ENCODE data around the gene GAREM2. TPM values are rescaled to one million over a fixed set of nuclear protein-coding genes. Genes with fewer than 3 reads are reported as not detected.

The GAREM2 gene
- total and polyA plus RNA-seq, 11 donors, result 0.42 to 4.1 (median 0.81) TPM

DNA sequence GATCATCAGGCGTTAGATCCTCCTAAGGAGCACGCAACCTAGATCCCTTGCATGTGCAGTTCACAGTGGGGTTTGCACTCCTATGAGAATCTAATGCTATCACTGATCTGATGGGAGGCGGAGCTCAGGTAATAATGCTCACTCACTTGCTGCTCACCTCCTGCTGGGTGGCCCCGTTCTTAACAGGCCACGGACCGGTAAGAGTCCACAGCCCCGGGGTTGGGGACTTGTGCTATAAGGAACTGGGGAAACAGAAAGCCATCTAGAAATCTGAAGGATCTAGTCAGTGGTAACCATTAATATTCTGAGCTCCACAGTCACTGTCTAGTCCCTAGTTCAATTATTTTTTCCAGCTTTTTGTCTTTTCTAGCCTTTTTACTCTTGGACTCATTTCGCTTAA lies 44.7 kb upstream of the GAREM2 start:
- ATAC-seq, result no peak
- Histone ChIP-seq H3K27me3 (no peaks in the 10 kb centered on the region), H3K4me1 (peaks cover 0 to 19% (median 7%) of the 10 kb centered on the region in 12 donors), H3K9me3 (no peaks in the 10 kb centered on the region), H3K36me3 (peaks cover 0 to 47% (median 26%) of the 10 kb centered on the region in 9 donors), H3K4me3 (no peak overlapping the region), H3K27ac (no peak overlapping the region)
- TF ChIP-seq, protein P1, sequence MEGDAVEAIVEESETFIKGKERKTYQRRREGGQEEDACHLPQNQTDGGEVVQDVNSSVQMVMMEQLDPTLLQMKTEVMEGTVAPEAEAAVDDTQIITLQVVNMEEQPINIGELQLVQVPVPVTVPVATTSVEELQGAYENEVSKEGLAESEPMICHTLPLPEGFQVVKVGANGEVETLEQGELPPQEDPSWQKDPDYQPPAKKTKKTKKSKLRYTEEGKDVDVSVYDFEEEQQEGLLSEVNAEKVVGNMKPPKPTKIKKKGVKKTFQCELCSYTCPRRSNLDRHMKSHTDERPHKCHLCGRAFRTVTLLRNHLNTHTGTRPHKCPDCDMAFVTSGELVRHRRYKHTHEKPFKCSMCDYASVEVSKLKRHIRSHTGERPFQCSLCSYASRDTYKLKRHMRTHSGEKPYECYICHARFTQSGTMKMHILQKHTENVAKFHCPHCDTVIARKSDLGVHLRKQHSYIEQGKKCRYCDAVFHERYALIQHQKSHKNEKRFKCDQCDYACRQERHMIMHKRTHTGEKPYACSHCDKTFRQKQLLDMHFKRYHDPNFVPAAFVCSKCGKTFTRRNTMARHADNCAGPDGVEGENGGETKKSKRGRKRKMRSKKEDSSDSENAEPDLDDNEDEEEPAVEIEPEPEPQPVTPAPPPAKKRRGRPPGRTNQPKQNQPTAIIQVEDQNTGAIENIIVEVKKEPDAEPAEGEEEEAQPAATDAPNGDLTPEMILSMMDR (IDR thresholded peaks at IDR 0.05), result no peak
- TF ChIP-seq POLR2A (IDR thresholded peaks at IDR 0.05), result no peak
- 92 to 96% (median 95%) methylated on average over 8 of the region's 8 CpGs for WGBS, 4 donors
- intact Hi-C loops (cut with DNase I), result loop anchor here in 2 of 10 donors (5.0 kb wide), 2 partner anchors 36 to 41 kb away; no protein-coding TSS in a partner anchor
- no peak for DNase-seq

DNA sequence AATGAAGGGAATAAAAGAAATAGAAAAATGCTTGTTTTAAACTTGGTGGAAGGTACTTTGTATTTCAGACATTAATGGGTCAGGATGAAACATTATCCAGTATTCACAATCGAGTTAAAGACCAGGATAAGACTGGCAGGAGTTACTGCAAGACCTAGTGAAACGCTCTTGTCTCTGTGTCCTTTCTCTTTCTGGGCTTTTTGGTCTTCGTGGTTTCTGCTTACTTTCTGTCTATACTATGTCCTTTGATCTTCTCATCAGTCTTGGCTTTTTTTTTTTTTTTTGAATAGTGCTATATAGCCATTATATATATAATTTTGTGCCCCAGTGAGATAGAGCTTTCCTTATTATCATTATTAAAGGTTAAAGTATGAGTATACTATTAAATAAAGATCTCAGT lies 42.1 kb upstream of the GAREM2 start:
- intact Hi-C loops (cut with DNase I), result no loop called here
- no peaks in the 10 kb centered on the region for H3K9me3 ChIP-seq
- H3K4me3 ChIP-seq, result no peak overlapping the region
- no peaks in the 10 kb centered on the region for H3K27me3 ChIP-seq
- H3K36me3 ChIP-seq, result peaks cover 0 to 73% (median 43%) of the 10 kb centered on the region in 9 donors
- 87 to 94% (median 91%) methylated on average over 3 of the region's 3 CpGs for WGBS, 4 donors
- peaks cover 0 to 20% (median 3%) of the 10 kb centered on the region in 12 donors for H3K4me1 ChIP-seq
- DNase-seq (no peak), ATAC-seq (no peak)
- H3K27ac ChIP-seq, result no peak overlapping the region
- TF ChIP-seq POLR2A (IDR thresholded peaks at IDR 0.05), result no peak
- TF ChIP-seq, protein P1 (IDR thresholded peaks at IDR 0.05), result no peak

DNA sequence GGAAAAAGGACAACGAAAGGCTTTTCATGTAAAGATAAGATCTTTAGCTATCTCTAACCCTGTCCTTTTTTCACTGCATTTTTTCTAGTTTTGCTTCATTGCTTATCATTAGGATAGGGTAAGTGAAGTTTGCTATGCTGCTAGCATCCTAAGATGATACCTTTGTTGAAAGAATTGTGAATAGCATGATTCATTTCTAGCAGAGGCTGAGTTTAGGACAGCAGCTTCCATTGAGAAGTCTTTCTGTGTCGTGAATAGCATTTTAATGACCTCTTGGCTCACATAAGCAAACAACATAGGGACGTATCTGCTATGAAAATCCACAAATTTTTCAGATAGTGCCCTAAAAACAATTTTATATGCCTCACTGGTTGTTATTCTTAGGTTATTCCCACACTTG lies 36.4 kb upstream of the GAREM2 start:
- H3K4me3 ChIP-seq, result no peak overlapping the region
- TF ChIP-seq, protein P1 (IDR thresholded peaks at IDR 0.05), result no peak
- TF ChIP-seq POLR2A (IDR thresholded peaks at IDR 0.05), result no peak
- DNase-seq (no peak), ATAC-seq (no peak)
- peaks cover 0 to 13% (median 0%) of the 10 kb centered on the region in 12 donors for H3K4me1 ChIP-seq
- no peak overlapping the region for H3K27ac ChIP-seq
- WGBS, 4 donors, result 57 to 73% (median 63%) methylated on average over 3 of the region's 3 CpGs
- peaks cover 0 to 58% (median 17%) of the 10 kb centered on the region in 9 donors for H3K36me3 ChIP-seq
- H3K9me3 ChIP-seq, result no peaks in the 10 kb centered on the region
- intact Hi-C loops (cut with DNase I), result no loop called here
- no peaks in the 10 kb centered on the region for H3K27me3 ChIP-seq

- Histone ChIP-seq H3K4me3 (no peak overlapping the region), H3K9me3 (no peaks in the 10 kb centered on the region), H3K4me1 (peaks cover 0 to 8% (median 0%) of the 10 kb centered on the region in 12 donors), H3K27me3 (no peaks in the 10 kb centered on the region), H3K36me3 (peaks cover 0 to 29% (median 11%) of the 10 kb centered on the region in 9 donors), H3K27ac (no peak overlapping the region)
- 72 to 77% (median 75%) methylated on average over 12 of the region's 12 CpGs for WGBS, 4 donors
- no peak for DNase-seq
- TF ChIP-seq, protein P1 (IDR thresholded peaks at IDR 0.05), result no peak
- intact Hi-C loops (cut with DNase I), result loop anchor here in 6 of 10 donors (5.0 to 10.0 kb wide), 5 partner anchors 47 to 287 kb away; no protein-coding TSS in a partner anchor
- ATAC-seq, result peak in 1 of 4 donors; percentile 14
Observed at GRCh38 chr2:26139269-26140183, 33.4 kb upstream of the GAREM2 start.

Data from heart left ventricle (tissue), 16 donors.